Body of pancreas (tissue), 4 donors: ENCODE results near the gene TTF2.

Source experiments
- CTCF ChIP-seq, 7 experiments: fragments of 450-650 bp in 4 of 7; fragments of 200-600 bp in 3 of 7; sonication (generic) in 3 of 7; IDR thresholded peaks; one replicate each; pipeline ENCODE4 v1.5.1; 2016 to 2019; ENCODE audit warnings: antibody characterized with exemption in 7 of 7
- POLR2A ChIP-seq, 3 donors: fragments of 450-650 bp; IDR thresholded peaks; one replicate each; pipeline ENCODE4 v1.6.1; 2016; ENCODE audit warnings: antibody characterized with exemption in 3 of 3, mild to moderate bottlenecking in 2 of 3

- no peak for TF ChIP-seq CTCF (IDR thresholded peaks at IDR 0.05)
- no peak for TF ChIP-seq POLR2A (IDR thresholded peaks at IDR 0.05)
Measured at GRCh38 chr1:117113199-117113598, 53.1 kb downstream of the TTF2 start.
